ENCODE measurements around the gene ATE1.
"Not testable (repeated sequence)": the region's sequence is repeated elsewhere in the genome, so short reads cannot be mapped to it uniquely, and the experiment has no call there.

Gene ATE1

GRCh38 chr10:121736315-121737130 is 191.3 kb downstream of the ATE1 start:
- no peak for DNase-seq (ENCODE audit: low read depth in 2 of 2)

GRCh38 chr10:121735263-121735662 is 192.6 kb downstream of the ATE1 start:
- no peak for DNase-seq (ENCODE audit: low read depth in 2 of 2)

- no peak for DNase-seq (ENCODE audit: low read depth in 2 of 2)
Measured at GRCh38 chr10:121734589-121735045, 193.2 kb downstream of the ATE1 start.

GRCh38 chr10:121732656-121733445 is 195.0 kb downstream of the ATE1 start:
- no peak for DNase-seq (ENCODE audit: low read depth in 2 of 2)

GRCh38 chr10:121732172-121732571 is 195.7 kb downstream of the ATE1 start:
- DNase-seq (ENCODE audit: low read depth in 2 of 2) = no peak

GRCh38 chr10:121724282-121724681 is 203.5 kb downstream of the ATE1 start:
- no peak for DNase-seq (ENCODE audit: low read depth in 2 of 2)

GRCh38 chr10:121722665-121723064 is 205.2 kb downstream of the ATE1 start:
- no peak for DNase-seq (ENCODE audit: low read depth in 2 of 2)

- no peak for DNase-seq (ENCODE audit: low read depth in 2 of 2)
Measured at GRCh38 chr10:121721257-121721656, 206.6 kb downstream of the ATE1 start.

- no peak for DNase-seq (ENCODE audit: low read depth in 2 of 2)
Measured at GRCh38 chr10:121715969-121716368, 211.9 kb downstream of the ATE1 start.

GRCh38 chr10:121715076-121715475 is 212.8 kb downstream of the ATE1 start:
- no peak for DNase-seq (ENCODE audit: low read depth in 2 of 2)

GRCh38 chr10:121713486-121713885 is 214.3 kb downstream of the ATE1 start:
- no peak for DNase-seq (ENCODE audit: low read depth in 2 of 2)

- no peak for DNase-seq (ENCODE audit: low read depth in 2 of 2)
Measured at GRCh38 chr10:121710971-121711370, 216.9 kb downstream of the ATE1 start.

- no peak for DNase-seq (ENCODE audit: low read depth in 2 of 2)
Measured at GRCh38 chr10:121710207-121710606, 217.6 kb downstream of the ATE1 start.

GRCh38 chr10:121709675-121710073 is 218.2 kb downstream of the ATE1 start:
- no peak for DNase-seq (ENCODE audit: low read depth in 2 of 2)

- DNase-seq (ENCODE audit: low read depth in 2 of 2) = no peak
Measured at GRCh38 chr10:121708728-121709674, 218.8 kb downstream of the ATE1 start.

GRCh38 chr10:121702351-121703320 is 225.2 kb downstream of the ATE1 start:
- DNase-seq (ENCODE audit: low read depth in 2 of 2) = no peak

- DNase-seq (ENCODE audit: low read depth in 2 of 2) = no peak
Measured at GRCh38 chr10:121700416-121700815, 227.4 kb downstream of the ATE1 start.

GRCh38 chr10:121699703-121700102 is 228.1 kb downstream of the ATE1 start:
- not testable (repeated sequence) for DNase-seq (ENCODE audit: low read depth in 2 of 2)

- DNase-seq (ENCODE audit: low read depth in 2 of 2) = no peak
Measured at GRCh38 chr10:121698902-121699301, 228.9 kb downstream of the ATE1 start.

- DNase-seq (ENCODE audit: low read depth in 2 of 2) = no peak
Measured at GRCh38 chr10:121698336-121698735, 229.5 kb downstream of the ATE1 start.

- no peak for DNase-seq (ENCODE audit: low read depth in 2 of 2)
Measured at GRCh38 chr10:121696854-121697253, 231.0 kb downstream of the ATE1 start.

Data from stimulated activated CD4-positive, alpha-beta T cell treated with anti-CD3 and anti-CD28 coated beads, Interleukin-1b, Interleukin-23, amount 100 ng/mL, for 4 hours (primary cell).